Measurements from ENCODE around the gene CYP26C1.
A peak's percentile ranks its signal among the peaks of the same experiment; 100 is the strongest.

CYP26C1 gene

GRCh38 chr10:93065675-93066543 lies 5.3 kb downstream of the CYP26C1 start:
- FAIRE-seq (no peak), DNase-seq (ENCODE audit: insufficient read length) (no peak)
- TF ChIP-seq POLR2AphosphoS5 (IDR thresholded peaks at IDR 0.05; ENCODE audit: low read depth, low read length) (no peak), POLR2A (IDR thresholded peaks at IDR 0.05; ENCODE audit: low read depth, low read length) (no peak), TAF1 (IDR thresholded peaks at IDR 0.05; ENCODE audit: borderline replicate concordance, low read depth, low read length) (no peak)

GRCh38 chr10:93066544-93066913 lies 5.9 kb downstream of the CYP26C1 start:
- FAIRE-seq (no peak), DNase-seq (ENCODE audit: insufficient read length) (no peak)
- TF ChIP-seq POLR2A (IDR thresholded peaks at IDR 0.05; ENCODE audit: low read depth, low read length) (no peak), TAF1 (IDR thresholded peaks at IDR 0.05; ENCODE audit: borderline replicate concordance, low read depth, low read length) (no peak), POLR2AphosphoS5 (IDR thresholded peaks at IDR 0.05; ENCODE audit: low read depth, low read length) (no peak)

- DNase-seq (ENCODE audit: insufficient read length) (no peak), FAIRE-seq (no peak)
- TF ChIP-seq TAF1 (IDR thresholded peaks at IDR 0.05; ENCODE audit: borderline replicate concordance, low read depth, low read length): no peak
- no peak for TF ChIP-seq POLR2AphosphoS5 (IDR thresholded peaks at IDR 0.05; ENCODE audit: low read depth, low read length)
- TF ChIP-seq POLR2A (IDR thresholded peaks at IDR 0.05; ENCODE audit: low read depth, low read length): no peak
Observed at GRCh38 chr10:93067443-93068365, 7.1 kb downstream of the CYP26C1 start.

DNA sequence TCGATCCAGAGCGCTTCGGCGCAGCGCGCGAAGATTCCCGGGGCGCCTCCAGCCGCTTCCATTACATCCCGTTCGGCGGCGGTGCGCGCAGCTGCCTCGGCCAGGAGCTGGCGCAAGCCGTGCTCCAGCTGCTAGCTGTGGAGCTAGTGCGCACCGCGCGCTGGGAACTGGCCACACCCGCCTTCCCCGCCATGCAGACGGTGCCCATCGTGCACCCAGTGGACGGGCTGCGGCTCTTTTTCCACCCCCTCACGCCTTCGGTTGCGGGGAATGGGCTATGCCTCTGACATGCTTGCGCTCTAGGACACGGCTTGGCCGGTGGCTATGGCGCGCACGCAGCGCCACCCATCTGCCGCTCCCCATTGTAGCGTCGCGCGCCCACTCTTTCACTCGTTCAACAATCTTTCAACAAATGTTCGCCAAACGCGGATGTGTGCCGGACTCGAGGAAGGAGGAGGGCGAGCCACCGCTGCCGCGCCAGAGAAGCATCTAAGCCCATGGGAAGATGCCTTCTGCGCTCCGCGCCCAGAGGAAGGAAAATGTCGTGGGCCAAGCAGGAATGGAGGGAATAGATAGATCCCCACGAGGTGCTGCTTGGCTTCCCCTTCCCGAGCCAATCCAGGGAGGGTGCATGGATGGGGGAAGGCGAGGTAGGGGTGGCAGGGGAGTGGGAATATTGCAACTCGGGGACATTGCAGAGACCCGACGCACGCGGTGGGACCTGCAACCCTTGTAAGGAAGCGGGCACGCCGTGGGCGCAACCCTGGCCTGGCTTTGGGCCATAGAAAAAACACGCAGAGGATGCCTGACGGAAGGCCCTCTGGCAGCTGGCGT lies 8.0 kb downstream of the CYP26C1 start:
- TF ChIP-seq TAF1 (IDR thresholded peaks at IDR 0.05; ENCODE audit: borderline replicate concordance, low read depth, low read length) (no peak), POLR2A (IDR thresholded peaks at IDR 0.05; ENCODE audit: low read depth, low read length) (no peak), POLR2AphosphoS5 (IDR thresholded peaks at IDR 0.05; ENCODE audit: low read depth, low read length) (no peak)
- FAIRE-seq (no peak), DNase-seq (ENCODE audit: insufficient read length) (no peak)

DNA sequence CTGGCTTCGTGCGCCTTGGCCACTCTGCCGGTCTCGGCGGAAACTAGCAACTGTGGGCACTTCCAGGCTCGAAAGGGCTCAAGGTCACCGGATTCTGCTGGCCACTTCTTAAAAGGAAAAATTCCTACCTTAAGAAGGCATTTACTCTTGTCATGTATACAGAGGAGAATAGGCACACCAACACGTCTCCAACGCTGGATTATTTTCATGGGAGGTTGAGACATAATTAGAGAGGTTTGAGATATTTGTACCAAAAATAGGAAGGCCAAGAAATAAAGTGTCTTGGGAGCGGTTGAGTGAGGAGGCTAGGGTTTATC lies 8.6 kb downstream of the CYP26C1 start:
- TF ChIP-seq POLR2A (IDR thresholded peaks at IDR 0.05; ENCODE audit: low read depth, low read length): no peak
- TF ChIP-seq POLR2AphosphoS5 (IDR thresholded peaks at IDR 0.05; ENCODE audit: low read depth, low read length): no peak
- no peak for TF ChIP-seq TAF1 (IDR thresholded peaks at IDR 0.05; ENCODE audit: borderline replicate concordance, low read depth, low read length)
- no peak for DNase-seq (ENCODE audit: insufficient read length)
- no peak for FAIRE-seq

- DNase-seq (ENCODE audit: insufficient read length) (no peak), FAIRE-seq (no peak)
- TF ChIP-seq POLR2A (IDR thresholded peaks at IDR 0.05; ENCODE audit: low read depth, low read length): no peak
- no peak for TF ChIP-seq POLR2AphosphoS5 (IDR thresholded peaks at IDR 0.05; ENCODE audit: low read depth, low read length)
- no peak for TF ChIP-seq TAF1 (IDR thresholded peaks at IDR 0.05; ENCODE audit: borderline replicate concordance, low read depth, low read length)
Observed at GRCh38 chr10:93070378-93071176, 10.0 kb downstream of the CYP26C1 start.

- no peak for DNase-seq (ENCODE audit: insufficient read length)
- no peak for FAIRE-seq
- TF ChIP-seq POLR2A (IDR thresholded peaks at IDR 0.05; ENCODE audit: low read depth, low read length) (no peak), POLR2AphosphoS5 (IDR thresholded peaks at IDR 0.05; ENCODE audit: low read depth, low read length) (no peak)
Observed at GRCh38 chr10:93071177-93071472, 10.5 kb downstream of the CYP26C1 start.

DNA sequence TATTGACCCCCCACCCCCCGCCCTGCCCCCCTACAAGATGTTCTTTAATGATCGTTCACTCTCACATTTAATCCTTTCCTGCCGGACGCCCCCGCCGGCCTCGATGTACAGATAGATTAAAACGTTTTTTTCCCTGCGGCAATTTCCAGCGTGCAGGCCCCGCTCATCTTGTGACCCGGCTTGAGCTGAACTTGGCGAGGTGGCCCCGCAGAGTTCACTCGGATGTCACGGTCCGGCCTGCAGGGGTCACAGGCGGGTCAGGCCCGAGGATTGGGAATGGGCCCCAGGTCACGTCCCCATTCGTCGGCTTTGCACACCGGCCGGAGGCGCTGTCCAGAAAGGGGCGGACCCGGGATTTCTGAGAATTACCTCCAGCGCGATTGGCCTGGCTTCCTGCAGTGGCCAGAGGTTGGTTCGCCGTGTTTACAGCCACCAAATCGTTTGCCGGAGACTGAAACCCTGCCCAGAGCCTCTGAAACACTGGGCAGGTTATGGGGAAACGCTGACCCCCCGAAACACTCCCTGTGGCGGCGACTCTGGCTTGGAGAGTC lies 11.2 kb downstream of the CYP26C1 start:
- FAIRE-seq (no peak), DNase-seq (ENCODE audit: insufficient read length) (peak; percentile 36)
- TF ChIP-seq POLR2A (IDR thresholded peaks at IDR 0.05; ENCODE audit: low read depth, low read length) (no peak), TAF1 (IDR thresholded peaks at IDR 0.05; ENCODE audit: borderline replicate concordance, low read depth, low read length) (no peak)

GRCh38 chr10:93072225-93072712 lies 11.7 kb downstream of the CYP26C1 start:
- no peak for FAIRE-seq
- TF ChIP-seq TAF1 (IDR thresholded peaks at IDR 0.05; ENCODE audit: borderline replicate concordance, low read depth, low read length) (no peak), POLR2AphosphoS5 (IDR thresholded peaks at IDR 0.05; ENCODE audit: low read depth, low read length) (no peak), POLR2A (IDR thresholded peaks at IDR 0.05; ENCODE audit: low read depth, low read length) (no peak)
- no peak for DNase-seq (ENCODE audit: insufficient read length)
